GM18519 (cell line): Measurements from ENCODE around the gene ING2.
"Not testable (repeated sequence)": the region's sequence is repeated elsewhere in the genome, so short reads cannot be mapped to it uniquely, and the experiment has no call there.

Experiments
- ATAC-seq: cut with Tn5 transposase; IDR thresholded peaks from one replicate; pipeline ENCODE4 v1.9.1; 2021; ENCODE audit warnings: mild to moderate bottlenecking, moderate library complexity; ENCODE audit not compliant: unreplicated experiment, low FRiP score

Gene ING2, protein sequence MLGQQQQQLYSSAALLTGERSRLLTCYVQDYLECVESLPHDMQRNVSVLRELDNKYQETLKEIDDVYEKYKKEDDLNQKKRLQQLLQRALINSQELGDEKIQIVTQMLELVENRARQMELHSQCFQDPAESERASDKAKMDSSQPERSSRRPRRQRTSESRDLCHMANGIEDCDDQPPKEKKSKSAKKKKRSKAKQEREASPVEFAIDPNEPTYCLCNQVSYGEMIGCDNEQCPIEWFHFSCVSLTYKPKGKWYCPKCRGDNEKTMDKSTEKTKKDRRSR

DNA sequence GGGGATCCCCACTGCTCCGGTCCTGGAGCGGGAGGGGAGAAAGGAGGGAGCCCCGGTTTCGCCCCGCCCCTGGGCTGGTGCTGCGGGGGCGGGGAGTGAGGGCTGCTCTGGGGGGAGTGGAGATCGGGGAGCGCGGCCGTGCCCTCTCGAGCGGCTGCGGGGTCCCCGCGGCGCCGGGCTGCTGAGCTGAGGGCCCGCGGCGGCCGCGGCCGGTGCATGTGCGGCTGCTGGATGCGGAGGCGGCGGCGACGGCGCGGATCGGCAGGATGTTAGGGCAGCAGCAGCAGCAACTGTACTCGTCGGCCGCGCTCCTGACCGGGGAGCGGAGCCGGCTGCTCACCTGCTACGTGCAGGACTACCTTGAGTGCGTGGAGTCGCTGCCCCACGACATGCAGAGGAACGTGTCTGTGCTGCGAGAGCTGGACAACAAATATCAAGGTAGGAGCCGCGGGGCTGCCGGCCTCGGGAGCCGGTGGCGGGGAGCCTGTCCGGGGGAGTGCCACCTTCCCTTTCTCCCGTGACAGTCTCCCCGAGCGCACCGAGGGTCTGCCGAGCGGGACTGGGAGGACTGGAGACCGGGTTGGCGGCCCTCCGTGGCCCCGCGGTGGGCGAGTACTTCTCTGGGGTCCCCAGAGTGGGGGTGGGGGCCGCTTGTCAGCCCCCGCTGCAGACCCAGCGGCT, at the start of gene ING2:
ING2 (plus strand) TSS at position 129 of the 681 bp plus-strand sequence; CDS start at position 267, 138 bp downstream.
- ATAC-seq: peak; percentile 22

DNA sequence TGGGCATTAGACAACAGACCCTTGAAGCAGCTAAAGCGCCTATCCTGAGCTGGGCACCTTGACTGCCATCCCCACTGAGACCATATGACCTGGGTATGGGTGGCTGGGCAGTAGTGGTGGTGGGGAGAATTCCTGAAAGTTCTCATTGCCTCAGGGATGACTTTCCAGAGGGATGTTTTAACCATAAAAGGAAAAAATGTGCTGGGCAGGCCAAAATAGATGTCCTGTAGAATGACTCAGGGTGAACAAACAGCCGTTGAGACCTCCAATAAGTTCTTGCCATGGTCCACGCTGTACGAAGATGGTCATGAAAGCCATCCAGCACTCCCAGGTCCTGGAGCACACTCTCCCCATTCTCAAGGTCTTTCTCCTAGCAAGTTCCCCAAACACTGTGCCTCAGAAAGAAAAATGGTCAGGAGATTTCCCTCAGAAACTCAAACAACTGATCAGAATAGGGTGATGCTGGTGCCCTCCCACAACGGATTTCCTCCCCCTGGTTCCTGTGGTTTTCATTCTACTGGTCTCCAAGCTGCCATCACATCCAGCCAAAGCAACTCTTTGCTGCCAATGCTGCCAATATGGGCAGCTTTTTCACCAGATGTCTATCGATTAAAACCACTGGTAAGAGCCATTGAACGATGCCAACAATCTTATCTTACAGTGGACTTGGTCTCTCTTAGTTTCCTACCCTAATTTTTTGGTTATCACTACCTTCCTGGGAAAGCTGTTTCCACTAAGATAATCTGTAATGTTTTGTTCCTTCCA, 49.2 kb upstream of the ING2 start:
- no peak for ATAC-seq

GRCh38 chr4:183458005-183458404, 46.9 kb upstream of the ING2 start:
- no peak for ATAC-seq

- ATAC-seq: not testable (repeated sequence)
Observed at GRCh38 chr4:183463903-183464619, 40.8 kb upstream of the ING2 start.

GRCh38 chr4:183465879-183466278, 39.0 kb upstream of the ING2 start:
- not testable (repeated sequence) for ATAC-seq

DNA sequence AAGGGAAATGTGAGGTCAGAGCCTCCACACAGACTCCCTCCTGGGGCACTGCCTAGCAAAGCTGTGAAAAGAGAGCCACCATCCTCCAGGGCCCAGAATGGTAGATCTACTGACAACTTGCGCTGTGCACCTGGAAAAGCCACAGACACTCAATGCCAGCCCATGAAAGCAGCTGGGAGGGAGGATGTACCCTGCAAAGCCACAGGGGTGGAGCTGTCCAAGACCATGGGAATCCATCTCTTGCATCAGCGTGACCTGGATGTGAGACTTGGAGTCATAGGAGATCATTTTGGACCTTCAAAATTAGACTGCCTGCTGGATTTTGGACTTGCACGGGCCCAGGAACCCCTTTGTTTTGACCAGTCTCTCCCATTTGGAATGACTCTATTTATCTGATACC, 37.6 kb upstream of the ING2 start:
- no peak for ATAC-seq

- ATAC-seq: no peak
Observed at GRCh38 chr4:183468210-183469095, 36.4 kb upstream of the ING2 start.

DNA sequence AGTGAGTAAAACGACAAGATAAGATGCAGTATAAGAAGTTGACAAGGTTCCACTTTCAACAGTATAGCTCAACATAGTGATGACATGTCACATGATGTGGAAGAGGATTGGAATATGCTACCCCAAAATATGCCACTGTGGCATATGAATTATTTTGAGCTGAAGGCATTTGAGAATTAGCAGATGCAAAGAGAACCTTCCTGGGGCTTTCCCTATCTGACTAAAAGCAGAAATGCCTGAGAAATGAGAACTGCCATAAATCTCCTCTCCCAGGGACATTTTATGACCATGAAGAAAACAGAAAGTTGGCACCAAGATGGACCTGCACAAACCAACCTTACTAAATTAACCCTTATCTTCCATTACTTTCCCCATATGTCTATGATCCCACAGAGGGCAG, 35.6 kb upstream of the ING2 start:
- no peak for ATAC-seq

DNA sequence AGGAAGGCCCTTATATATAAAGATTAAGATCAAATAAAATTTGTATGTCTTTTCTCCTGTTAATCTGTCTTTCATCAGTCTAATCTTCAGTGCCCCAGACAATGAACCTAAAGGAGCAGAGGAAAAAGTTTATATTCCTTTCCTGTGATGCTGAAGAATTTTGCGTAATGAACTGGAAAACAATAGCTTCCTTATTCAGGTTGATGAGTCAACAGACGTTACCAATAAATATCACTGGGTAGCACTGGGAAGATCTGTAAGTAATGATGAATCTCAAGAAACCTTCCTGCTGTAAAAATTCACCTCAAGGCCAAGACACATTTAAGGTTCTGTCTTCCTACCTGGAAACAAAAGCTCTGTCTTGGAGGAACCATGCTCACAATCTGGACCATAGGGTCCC, 34.9 kb upstream of the ING2 start:
- no peak for ATAC-seq

- ATAC-seq: no peak
Observed at GRCh38 chr4:183470821-183471220, 34.0 kb upstream of the ING2 start.

GRCh38 chr4:183471946-183472708, 32.7 kb upstream of the ING2 start:
- ATAC-seq: peak; percentile 65

- no peak for ATAC-seq
Observed at GRCh38 chr4:183478123-183478522, 26.7 kb upstream of the ING2 start.

DNA sequence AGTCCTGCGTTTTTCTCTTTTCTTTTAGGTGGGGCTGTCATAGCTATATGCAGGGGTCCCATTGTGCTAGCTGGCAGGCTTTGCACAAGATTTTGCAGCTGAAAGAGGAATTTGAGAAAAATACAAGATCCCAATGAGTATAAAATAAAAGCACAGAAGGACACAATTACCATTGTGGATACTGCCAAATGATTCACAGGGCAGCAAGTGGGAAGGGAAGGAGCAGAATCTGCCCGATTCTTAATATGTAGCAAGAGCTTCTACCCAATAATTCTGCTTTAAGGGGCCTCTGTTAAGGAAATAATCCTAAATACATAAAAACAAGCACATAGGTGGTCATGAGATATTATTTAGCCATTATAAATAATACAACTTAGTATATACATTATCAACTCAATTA, 25.9 kb upstream of the ING2 start:
- no peak for ATAC-seq

GRCh38 chr4:183482515-183483095, 22.3 kb upstream of the ING2 start:
- ATAC-seq: not testable (repeated sequence)

- ATAC-seq: no peak
Observed at GRCh38 chr4:183483997-183484396, 20.9 kb upstream of the ING2 start.

DNA sequence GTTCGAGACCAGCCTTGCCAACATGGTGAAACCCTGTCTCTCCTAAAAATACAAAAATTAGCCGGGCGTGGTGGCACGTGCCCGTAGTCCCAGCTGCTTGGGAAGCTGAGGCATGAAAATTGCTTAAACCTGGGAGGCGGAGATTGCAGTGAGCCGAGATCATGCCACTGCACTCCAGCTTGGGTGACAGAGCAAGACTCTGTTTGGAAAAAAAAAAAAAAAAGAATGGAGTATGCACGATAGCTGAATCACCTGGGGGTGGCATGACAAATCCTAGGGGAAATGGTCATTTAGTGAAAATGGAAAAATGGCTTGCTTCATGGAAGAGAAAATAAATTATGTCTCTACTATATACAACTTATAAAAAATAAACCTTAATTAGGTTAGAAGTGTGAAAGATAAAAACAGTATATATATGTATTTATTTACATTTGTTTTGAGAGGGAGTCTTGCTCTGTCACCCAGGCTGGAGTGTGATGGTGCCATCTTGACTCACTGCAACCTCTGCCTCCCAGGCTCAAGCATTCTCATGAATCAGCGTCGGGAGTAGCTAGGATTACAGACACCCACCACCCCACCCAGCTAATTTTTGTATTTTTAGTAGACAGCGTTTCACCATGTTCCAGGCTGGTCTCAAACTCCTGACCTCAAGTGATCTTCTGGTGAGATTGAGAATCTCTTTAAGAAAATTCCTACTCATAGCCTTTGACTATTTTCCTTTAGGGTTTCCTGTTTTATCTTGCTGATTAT, 19.3 kb upstream of the ING2 start:
- ATAC-seq: no peak

DNA sequence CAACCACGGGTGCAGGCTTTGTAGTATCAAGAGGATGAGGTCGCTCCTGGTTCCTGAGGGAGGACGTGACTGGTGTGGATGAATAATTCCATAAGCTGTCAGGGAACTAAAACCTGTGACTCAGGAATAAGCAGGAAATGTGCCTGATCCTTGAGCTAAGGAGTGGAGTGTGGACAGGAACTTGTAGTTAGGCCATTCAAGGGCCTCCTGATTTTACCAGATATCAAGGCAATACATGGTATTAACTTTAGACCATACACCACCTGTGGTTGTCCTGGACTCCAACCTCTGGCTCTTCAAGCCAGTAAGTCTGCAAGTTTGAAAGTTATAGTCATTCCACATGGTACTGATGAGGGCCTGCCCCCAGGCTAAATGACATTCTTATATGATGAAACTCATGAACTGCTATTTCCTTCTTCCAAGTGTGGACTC, 12.1 kb upstream of the ING2 start:
- ATAC-seq: no peak

- ATAC-seq: no peak
Observed at GRCh38 chr4:183493246-183493645, 11.6 kb upstream of the ING2 start.
